GM19328 (cell line): ENCODE data around the gene NFATC3.
A peak's percentile ranks its signal among the peaks of the same experiment; 100 is the strongest.

ENCODE experiments used
- ATAC-seq: cut with Tn5 transposase; IDR thresholded peaks from one replicate; pipeline ENCODE4 v1.9.1; 2021; ENCODE audit warnings: mild to moderate bottlenecking, moderate library complexity; ENCODE audit not compliant: unreplicated experiment

NFATC3 gene

DNA sequence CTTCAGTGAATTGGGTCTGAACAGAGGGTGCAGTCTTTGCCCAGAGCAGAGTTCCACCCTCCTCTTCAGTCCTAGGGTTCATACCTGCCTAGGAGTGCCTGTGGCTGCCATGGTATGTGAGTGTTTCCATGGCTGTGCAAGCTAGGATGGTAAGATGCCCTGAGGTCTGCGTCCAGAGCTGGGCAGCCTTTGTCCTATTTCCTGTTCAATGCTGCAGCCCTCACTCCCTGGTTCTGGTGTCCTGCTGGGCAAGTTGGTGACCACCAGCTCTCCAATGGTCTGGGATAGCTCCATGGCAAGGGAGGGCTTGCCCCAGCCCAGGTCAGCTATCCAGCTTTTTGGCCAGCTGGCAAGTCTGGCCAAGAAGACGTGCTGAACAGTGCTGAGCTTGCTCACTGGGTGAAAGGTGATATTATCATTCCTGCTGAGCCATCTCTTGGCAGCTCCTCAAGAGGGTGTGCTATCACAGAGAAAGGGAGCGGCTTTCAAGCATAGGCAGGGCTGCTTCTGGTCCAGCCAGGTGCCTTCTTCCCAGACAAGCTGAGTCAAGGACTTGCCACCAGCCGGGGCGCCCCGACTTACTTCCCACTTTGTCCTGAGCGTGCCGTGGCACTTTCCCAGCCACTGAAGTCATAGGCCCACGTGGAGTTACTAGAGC is 13.0 kb upstream of the NFATC3 start:
- ATAC-seq = no peak

DNA sequence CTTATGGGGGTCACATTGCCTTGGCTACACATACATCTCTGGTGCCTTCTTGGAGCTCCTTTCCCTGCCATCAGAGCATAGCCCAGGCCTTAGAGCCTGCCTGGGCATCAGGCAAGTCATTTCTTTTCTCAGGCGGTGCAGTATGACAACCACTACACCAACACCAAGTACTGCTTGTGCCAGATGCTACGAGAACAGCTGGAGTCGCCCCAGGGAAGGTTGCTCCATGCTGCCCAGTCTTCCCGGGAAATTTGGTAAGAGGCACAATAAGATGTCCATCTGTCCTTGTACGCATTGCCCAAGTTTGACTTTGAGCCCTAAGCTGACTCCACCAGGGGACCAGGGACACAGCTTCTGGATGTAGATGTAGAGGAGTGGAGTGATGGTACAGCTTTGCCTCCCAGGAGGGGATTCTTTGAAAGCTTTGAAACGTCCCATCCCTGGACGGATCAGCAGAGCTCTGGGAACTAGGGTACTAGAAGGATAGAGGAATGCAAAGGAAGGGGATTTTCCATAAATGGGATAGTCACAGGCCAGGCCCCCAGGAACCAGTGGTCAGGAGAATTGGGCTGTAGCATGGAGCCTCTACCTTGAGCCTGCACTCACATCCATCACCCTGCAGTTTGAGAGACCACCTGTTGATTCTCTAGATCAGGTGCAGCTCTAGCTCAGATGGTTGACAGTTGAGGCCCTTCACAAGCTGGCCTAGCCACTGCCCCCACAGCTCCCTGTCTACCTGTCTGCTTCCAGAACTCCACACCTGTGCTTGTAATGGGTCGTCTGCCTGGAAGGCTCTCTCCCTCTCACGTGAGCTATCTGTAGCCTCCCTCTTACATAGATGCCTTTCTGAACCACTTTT is 11.0 kb upstream of the NFATC3 start:
- no peak for ATAC-seq

DNA sequence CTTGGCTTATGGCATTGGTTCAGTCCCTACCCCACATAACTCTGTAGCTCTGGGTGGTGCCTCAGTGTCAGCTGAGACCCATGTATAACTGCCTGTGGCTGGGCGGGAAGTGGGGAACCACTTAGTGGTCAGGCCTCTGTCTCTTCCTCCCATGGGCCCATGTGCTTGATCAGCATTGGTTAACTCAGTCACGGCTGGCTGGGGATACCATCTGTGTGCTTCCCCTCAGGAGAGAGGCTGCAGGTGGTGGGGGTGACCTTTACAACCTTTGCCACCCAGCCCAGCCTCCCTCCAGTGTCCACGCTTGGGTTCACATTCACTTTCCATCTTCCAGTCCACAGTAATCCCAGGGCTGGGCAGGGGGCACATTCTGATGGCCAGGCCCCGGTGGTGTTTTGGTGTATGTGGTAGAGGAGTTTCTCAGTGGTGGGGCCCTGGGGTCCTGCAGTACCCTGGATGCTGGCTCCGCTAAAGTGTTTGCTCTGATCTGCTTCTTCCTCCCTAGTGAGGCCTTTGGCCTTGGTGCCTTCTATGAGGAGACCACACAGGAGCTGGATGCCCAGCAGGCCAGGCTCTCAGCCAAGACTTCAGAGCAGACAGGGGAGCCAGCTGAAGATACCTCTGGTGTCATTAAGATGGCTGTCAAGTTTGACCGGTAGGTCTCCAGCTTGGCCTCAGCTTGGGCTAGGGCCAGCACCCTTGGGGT is 10.2 kb upstream of the NFATC3 start:
- peak; percentile 75 for ATAC-seq

DNA sequence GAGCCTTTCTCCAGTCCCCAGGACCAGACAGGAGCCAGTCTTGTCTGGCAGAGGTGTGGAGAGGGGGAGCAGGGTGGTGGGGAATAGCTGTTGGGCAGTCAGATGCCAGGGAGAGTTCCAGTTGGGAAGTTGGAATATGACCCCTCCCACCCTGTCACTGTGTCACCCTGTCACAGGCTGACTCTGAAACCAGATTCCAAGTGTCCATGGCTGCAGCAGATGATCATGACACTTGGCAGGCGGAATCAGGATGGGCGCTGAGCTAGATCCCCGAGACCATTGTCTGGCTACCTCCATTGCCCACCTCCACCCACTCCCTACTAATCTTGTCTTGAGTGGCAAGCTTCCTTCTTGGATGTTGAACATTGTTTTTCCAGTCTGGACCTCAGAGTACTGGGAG is 9.2 kb upstream of the NFATC3 start:
- ATAC-seq = no peak

DNA sequence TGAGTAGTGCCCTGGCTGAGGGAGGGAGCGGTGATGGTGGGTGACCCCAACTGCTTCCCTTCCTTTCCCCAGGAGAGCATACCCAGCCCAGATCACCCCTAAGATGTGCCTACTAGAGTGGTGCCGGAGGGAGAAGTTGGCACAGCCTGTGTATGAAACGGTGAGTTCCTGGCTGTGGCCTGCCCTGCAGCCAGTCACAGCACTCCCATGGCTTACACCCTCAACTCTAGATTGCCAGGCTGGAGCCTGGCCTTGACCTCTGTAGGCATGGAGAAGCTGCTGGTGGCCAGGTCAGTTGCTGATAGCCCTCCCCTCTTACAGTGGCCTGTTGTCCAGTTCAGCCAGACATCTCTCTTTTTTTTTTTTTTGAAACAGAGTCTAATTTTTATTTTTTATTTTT is 8.6 kb upstream of the NFATC3 start:
- ATAC-seq = no peak

DNA sequence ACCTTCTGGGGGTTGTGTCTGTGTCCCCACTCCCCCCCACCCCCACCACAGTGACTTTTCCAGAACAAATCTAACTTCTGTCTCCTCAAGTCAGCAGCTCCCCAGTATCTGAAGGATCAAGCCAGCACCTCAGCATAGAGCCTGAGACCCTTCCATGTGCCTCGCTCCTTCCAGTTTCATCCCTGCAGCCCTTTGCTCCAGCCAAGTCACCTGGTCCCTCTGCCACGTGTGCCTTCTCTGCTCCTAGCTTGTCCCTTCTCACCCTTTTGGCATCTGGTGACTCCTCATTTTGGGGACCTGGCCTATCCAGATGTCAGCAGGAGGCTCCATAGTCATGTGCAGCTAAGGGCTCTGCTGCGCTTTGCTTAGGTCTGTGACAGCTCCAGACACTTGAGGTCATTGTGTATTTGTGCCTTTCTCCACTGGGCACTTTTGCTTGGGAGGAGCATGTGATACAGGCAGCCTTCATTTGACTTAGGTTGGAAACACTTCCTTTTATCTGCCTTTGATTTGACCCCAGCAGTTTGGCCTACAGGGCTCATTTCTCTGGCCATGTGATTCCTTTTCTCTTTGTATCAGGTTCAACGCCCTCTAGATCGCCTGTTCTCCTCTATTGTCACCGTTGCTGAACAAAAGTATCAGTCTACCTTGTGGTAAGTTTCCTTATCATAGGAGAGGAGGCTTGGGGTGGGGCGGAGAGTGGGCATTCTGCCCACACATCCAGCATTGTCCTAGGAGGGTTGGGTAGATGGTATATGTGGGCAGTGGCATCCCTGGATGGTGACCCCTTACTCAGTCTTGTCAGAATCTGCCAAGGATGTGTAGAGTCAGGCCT is 7.1 kb upstream of the NFATC3 start:
- no peak for ATAC-seq

DNA sequence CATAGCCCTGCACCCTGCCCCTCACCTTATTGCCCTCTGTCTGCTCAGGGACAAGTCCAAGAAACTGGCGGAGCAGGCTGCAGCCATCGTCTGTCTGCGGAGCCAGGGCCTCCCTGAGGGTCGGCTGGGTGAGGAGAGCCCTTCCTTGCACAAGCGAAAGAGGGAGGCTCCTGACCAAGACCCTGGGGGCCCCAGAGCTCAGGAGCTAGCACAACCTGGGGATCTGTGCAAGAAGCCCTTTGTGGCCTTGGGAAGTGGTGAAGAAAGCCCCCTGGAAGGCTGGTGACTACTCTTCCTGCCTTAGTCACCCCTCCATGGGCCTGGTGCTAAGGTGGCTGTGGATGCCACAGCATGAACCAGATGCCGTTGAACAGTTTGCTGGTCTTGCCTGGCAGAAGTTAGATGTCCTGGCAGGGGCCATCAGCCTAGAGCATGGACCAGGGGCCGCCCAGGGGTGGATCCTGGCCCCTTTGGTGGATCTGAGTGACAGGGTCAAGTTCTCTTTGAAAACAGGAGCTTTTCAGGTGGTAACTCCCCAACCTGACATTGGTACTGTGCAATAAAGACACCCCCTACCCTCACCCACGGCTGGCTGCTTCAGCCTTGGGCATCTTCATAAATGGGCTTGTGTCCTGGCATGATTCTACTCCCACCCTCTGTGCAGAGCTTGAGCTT is 6.3 kb upstream of the NFATC3 start:
- ATAC-seq = no peak

DNA sequence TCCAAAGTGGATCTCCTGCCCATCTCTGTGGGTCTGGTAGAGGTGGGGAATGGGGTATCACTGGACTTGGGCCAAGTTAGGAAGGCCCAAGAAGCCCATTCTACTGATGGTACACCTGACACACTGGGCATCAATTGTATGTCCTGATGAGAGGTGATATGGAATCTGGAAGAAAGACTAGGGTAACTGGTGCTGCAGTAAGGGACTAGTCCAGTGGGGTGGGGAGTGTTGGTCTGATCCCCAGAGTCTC is 5.9 kb upstream of the NFATC3 start:
- ATAC-seq = no peak

- no peak for ATAC-seq
These were observed 5.4 kb upstream of the NFATC3 start for GRCh38 chr16:68079626-68080344.

- ATAC-seq = no peak
These were observed 3.1 kb upstream of the NFATC3 start for GRCh38 chr16:68081861-68082628.

- ATAC-seq = no peak
These were observed 2.4 kb upstream of the NFATC3 start for GRCh38 chr16:68082629-68083238.

DNA sequence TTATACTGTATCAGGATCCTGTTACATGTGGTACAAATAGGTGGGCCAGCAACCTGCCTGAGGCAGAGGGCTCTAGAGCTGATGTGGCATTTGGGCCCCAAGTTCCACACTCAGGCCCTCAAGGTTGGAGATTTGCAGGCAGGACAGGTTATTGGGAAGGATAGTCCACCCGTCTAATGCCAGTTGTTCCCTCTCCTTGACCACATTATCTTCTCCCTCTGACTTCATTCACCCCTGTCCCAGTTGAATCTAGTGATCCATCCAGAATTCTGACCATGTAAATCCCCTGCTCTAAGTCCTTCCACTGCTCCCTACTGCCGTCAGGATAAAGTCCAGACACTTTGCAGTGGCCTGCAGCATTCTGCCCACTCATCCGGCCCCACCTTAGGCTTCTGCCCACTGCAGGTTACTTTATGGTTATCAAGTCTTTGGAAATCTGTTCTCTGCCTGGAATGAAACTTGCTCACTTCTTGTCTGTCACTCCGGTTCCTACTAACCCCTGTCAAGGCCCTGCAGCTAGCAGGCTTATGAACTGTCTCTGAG is 1.9 kb upstream of the NFATC3 start:
- ATAC-seq = no peak

DNA sequence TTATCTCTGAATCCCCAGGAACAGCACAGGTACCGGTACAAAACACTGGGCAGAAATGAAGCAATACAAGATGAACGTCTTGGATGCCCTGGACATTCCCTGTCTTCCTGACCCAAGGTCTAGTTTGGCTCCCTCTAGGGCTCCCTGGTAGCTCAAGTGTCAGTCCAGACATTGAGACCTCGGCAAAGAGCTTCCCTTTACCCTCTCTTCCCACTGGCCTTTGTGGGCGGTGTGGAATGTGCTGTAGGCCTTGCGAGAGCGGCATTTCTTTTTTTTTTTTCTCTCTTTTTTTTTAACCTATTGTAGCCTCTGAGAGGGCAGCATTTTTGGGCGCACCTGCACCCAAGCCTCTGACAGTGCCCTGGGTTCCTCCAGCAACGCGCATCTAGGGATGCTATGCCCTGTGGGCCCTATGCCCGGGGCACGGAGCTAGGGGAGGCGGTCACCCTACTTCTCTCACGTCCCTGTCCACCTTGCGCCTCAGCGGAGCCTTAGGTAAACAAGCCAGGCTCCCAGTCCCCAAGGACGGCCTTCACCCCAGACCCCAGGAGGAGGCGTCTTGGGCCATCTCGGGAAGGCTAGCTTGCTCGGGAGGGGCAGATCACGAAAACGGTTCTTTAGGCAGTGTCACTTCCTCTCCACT is 1.2 kb upstream of the NFATC3 start:
- no peak for ATAC-seq

DNA sequence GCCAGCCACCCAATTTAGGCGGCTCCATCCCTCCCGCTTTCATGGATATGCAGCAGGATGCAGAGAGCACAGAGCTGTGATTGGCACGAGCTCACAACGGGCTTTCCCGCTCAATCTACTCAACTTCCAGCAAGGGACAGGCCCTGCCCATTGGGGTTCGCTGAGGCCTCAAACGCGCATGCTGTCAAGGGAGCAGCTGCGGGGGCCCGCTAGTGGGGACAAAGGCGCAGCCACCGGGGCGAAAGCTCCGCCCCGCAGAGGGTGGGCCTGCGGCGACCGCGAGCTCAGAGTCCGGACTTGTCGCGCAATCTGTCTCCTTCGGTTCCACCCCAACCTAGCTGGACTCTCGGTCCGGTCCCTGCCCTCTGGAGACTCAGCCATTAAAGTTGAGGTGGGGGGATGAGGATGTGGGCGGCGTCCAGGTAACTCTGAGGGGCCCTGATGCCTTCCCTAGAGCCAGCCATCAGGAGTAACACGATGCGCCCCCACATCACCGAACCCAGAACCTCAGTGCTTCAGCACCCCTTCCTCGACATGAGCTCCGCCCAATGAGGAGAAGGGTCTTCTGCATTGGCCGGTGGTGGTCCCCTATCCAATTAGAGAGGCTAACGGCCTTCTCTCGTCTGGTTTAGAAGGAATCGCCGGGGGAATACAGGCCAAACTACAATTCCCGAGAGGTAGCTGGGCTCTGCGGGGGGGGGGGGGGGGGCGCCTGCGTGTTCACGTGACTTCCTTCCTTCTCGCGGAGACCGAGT is 489 bp upstream of the NFATC3 start:
- ATAC-seq = peak; percentile 44

DNA sequence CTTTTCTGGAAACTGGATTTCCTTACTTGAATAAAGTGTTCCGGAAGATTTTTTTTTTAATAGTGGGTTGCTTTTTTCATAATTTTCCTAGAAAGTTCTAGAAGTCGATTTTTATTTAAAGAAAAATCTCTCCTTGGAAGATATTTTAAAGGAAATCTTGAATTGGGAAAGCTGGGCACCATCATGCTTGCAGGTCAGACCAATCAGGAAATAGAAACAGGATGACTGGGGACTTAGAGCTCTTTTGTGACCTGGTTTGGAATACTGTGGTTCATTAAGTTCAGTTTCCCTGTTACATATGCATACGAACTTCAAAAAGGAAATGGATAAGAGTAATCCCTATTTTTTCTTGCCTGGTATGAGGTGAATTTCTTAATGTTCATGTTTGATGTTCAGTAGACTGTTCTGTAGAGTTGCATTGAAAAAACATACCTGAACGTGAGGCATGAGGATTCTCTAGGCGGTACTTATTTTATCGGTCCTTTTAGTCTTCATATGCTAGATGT is 1.2 kb downstream of the NFATC3 start:
- ATAC-seq = no peak

DNA sequence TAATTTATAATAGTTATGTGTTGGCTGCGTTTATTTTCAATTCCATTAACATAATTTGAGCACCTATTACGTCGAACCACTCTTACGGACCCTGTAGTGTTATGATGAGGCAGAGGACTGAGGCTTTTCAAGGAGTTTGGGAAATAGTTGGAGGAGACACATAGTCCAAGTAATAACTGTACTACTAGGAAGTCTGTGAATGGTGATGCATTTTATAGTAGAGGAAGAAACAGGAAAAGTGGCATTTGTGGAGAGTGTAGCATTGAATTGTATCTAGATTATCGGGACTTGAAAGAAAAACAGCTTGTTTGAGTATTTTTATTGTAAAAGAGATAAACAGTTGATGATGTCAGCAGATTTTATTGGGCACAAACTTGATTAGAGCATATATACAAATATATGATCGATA is 1.7 kb downstream of the NFATC3 start:
- no peak for ATAC-seq

DNA sequence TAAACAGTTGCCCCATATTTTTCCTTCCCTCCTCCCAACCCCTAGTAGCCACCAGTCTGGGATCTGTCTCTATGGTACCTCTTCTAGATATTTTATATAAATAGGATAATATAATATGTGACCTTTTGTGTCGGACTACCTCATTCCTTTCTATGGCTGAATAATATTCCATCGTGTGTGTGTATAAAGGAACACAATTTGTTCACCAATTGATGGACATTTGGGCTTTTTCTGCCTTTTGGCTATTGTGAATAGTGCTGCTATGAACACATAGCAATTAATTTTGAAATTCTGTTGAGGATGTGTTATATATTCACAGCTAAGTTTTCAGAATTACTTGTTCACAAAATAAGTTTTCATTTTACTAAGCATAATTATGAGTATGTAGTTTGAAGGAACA is 2.5 kb downstream of the NFATC3 start:
- no peak for ATAC-seq
